ENCODE data around the gene CA11.
A peak's percentile ranks its signal among the peaks of the same experiment; 100 is the strongest.

Gene CA11

DNA sequence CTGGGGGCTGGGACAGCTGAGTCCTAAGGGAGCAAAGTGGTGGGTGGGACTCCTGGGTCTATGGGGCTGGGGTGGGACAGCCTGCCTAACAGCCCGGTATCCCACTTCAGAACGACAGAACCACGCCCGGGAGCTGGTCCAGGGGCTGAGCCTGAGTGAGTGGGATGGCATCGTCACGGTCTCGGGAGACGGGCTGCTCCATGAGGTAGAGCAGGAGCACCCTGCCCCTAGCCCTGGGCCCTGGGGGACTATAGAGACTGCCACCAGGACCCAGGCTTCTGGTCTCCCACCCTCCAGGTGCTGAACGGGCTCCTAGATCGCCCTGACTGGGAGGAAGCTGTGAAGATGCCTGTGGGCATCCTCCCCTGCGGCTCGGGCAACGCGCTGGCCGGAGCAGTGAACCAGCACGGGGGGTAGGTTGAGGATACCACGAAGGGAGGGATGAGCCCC, 18.1 kb downstream of the CA11 start:
- DNase-seq: no peak

DNA sequence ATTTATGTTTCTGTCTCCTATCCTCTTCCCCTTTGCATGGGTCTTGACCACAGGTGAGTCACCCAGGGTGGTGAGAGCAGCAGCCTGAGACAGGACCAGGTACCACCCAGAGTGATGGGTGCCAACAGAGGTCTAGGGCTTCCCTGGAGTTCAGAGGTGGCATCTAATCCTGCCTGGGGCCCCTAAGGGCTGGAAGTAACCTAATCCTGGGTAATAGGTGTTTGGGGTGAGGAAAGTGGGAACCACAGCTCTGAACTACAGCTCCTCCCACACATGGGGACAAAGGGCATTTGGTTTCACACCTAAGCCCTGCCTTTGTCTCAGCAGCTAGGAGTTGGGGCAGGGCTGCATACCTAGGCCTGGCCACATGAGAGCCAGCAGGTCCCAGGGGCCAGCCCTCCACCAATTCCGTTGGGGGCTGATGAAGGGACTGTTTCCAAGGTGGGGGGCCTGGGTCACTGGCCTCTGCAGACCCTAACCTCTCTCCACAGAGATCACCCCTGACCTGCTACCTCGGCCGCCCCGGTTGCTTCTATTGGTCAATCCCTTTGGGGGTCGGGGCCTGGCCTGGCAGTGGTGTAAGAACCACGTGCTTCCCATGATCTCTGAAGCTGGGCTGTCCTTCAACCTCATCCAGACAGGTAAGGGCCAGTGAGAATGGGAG, 18.7 kb downstream of the CA11 start:
- DNase-seq: no peak

DNA sequence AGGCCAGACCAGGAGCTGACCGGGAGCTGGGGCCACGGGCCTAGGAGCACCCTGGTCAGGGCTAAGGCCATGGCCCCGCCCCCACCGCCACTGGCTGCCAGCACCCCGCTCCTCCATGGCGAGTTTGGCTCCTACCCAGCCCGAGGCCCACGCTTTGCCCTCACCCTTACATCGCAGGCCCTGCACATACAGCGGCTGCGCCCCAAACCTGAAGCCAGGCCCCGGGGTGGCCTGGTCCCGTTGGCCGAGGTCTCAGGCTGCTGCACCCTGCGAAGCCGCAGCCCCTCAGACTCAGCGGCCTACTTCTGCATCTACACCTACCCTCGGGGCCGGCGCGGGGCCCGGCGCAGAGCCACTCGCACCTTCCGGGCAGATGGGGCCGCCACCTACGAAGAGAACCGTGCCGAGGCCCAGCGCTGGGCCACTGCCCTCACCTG, 20.1 kb downstream of the CA11 start:
- no peak for DNase-seq

- DNase-seq: peak; percentile 32
Measured at GRCh38 chr19:48624791-48625723, 20.9 kb downstream of the CA11 start.

DNA sequence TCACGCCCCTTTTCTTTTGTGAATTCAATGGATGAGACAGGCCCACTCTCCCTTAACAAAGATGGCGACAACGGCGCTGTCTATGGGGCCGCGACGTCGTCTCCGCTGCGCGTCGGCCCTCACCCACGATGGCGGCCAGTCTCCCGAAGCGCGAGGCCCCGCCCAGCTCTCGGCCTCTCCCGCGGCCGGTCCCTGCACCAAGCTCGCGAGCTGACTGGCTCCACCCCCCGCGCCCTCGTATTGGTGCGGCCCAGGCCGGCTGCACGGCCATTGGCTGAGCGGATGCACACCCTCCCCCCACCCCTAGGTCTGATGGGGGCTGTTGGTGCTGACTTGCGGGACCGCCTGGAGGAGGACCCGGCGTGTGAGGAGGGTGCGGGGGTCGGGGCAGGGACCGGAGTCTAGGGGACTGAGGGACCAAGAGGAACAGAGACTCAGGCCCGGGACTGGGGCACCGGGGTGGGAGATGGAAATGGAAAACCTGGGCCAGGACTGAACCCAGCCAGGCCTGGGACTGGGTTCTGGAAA, 21.9 kb downstream of the CA11 start:
- DNase-seq: peak; percentile 99

- DNase-seq: no peak
Measured at GRCh38 chr19:48623556-48624066, 22.4 kb downstream of the CA11 start.

DNA sequence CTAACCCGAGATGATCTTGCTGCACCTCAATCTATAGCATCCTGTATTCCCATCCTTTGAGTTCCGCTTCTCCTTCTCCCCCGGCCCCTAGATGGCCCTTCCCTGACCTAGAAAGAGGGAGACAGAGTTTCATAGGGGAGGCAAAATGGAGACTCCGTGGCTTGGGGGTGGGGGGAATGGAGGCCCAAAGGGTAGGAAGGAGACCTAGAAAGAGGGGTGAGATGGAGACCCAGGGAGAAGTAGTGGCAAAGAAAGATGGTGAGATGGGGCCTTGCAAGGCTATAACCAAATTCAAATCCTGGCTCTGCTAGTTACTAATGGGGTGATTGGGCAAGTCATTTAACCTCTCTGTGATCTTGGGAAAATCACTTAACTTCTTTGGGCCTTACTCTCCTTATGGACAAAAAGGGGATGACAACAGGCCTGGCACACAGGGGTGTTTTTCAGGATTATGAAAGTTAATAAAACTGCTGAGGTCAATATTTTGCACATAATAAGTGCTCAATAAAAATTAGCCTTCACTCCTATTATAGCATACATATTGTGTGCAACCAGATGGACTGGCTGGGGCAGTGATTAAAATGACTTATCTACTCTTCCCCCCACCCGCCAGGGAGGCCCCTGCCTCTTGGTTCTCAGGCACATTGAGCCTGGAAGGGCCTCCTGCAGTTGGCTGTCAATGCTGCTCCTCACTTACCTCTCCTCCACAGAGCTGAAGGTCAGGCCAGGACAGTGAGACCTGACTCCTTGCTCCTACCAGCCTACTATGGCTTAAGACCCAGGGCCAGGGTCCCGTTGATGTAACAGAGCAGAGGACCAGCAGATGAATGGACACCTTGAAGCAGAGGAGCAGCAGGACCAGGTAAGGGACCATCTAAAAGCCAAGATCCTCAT, 26.0 kb downstream of the CA11 start:
- no peak for DNase-seq

DNA sequence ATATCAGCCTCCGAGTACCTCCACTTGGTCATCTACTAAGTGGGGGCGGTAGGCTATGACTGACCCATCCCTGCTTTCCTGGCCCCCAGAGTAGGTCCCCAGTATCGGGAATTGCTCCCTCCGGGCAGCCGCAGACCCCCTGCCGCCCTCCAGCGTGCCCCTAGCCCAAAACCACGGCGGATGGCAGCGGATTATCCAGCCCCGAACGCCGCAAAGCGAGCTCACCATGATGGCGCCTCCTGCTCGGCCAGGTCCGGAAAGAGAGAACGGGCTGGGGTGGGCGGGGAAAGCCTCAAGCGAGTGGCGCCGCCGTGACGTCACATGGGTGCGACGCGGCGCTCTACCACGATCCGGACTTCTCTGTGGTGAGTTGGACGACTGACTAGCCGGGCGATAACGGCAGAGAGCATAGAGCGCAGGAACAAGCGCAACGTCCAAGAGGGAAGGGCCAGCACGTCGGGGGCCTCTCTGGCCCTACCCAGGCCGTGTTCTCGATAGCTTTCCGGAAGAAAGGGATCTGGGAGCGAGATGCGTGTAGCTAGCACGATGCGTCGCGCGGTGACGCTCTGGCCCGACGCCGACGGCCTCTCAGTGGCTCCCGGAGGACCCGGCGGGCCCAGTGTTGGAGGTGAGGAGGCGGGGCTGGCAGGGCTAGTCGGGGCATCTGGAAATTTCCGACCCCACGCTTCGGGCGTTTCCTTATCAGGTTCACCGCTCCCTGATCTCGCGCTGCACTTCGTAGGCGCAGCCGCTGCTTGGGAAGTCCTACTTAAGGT, 26.9 kb downstream of the CA11 start, which contains the start of the genes RPL18 and SPHK2:
Gene RPL18, minus strand, starts transcription at position 263 of the 776 bp plus-strand sequence. Its CDS starts 35 bp downstream, at position 228.
Gene SPHK2, plus strand, starts transcription at position 591 of the 776 bp plus-strand sequence. CDS start 1,009 bp downstream, outside the sequence.
- peak; percentile 100 for DNase-seq

- DNase-seq: no peak
Measured at GRCh38 chr19:48618278-48618915, 27.6 kb downstream of the CA11 start.

- DNase-seq: no peak
Measured at GRCh38 chr19:48617146-48617937, 28.6 kb downstream of the CA11 start.

GRCh38 chr19:48616491-48617056, 29.4 kb downstream of the CA11 start:
- DNase-seq: no peak

GRCh38 chr19:48616041-48616436, 29.9 kb downstream of the CA11 start:
- DNase-seq: no peak

DNA sequence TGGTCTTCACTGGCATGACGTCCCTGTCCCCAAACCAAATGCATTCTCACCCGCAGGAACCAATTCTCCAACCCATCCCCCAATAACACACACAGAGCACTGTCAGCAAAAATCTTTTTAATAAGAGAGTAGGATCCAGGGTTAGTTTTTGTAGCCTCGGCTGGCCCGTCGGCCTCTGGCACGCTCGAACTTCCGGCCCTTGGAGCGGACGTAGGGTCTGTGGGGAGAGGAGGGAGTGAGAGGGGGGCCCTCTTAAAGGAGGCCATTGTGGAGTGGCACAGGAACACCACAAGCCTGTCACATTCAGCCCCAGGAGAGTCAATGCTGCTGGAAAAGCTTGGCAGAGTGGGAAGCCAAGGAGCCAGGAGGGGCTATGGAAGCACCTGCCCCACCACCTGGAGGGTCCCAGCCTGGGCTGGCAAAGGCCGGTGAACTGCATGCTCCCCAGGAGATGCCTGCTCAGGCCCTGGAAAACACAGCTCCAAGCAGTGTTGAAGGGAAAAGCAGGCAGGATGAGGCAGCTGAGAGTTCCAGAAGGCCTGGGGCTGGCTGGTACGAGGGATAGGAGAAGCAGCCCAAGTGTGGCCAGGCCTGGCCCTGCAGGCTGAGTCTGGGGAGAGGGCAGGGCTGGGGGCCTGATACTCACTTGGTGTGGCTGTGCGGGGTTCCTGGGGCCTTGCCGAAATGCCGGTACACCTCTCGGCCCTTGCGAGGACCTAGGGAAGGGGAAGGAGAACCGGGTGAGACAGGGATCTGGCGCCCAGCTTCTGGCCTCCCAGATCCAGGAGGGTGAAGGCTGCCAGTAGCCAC, 30.6 kb downstream of the CA11 start:
- no peak for DNase-seq

DNA sequence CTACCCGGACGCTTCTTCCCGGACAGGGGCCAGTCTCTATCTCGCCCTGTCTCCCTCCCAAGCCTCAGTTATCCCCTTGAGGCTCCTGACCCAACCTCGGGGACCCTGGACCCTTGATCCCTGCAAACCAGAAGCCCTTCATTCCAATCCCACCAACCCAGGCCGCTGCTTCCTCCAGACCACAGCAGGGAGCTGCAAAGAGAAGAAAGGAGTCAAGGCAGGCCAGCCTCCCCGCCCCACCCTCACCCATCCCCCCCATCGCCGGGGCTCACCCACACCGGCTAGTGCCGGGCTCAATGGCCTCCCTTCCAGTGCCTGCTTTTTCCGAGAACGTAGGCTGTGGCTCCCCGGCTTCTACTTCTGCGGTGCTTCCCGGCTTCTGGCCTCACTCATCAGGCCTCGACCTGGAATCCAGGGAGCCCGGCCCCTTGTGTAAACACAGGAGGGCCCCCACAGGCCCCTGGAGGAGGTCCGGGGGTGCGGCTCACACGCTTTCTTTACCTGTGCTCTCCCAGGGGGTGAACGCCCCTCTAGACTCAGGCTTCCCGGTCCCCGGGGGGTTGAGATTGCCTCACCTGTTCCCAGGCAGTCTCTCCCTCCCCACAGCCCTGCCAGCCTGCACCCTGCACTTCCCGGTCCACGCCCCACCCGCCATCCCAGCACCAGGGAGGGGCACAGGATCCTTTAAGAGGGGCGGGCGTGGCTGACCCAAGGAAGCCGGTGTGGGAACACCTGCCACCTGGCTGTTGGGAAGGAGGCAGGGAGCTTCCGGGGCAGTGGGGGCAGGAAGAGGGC, 31.4 kb downstream of the CA11 start, which contains the start of gene FAM83E:
Gene FAM83E, minus strand, starts transcription at position 641 of the 795 bp plus-strand sequence. CDS start 1,704 bp downstream, outside the sequence.
- peak; percentile 89 for DNase-seq

- DNase-seq: no peak
Measured at GRCh38 chr19:48613852-48614435, 32.0 kb downstream of the CA11 start.

- no peak for DNase-seq
Measured at GRCh38 chr19:48613024-48613851, 32.7 kb downstream of the CA11 start.
